Measurements from ENCODE around the gene UBE2U. TPM values are rescaled to one million over a fixed set of nuclear protein-coding genes. Genes with fewer than 3 reads are reported as not detected.

The UBE2U gene
- total RNA-seq, 1 experiment from 2014 or later, result not detected

DNA sequence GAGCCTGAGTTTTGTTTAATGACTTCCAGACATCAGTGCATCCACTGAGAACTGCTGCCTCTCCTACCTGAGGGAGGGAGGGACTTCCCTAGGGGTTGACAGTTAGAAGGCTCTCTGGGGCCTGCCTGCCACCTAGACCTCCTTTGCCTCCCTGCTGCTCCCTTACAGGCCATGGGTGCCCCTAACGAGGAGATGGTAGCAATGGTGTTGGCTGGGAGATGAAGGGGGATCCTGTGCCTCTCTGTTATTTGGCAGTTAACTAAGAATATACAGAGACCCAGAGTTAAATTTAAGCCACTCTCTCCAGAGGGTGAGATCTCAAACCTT lies 66.1 kb downstream of the UBE2U start (continued):
- TF ChIP-seq E2F4 (CRISPR knock-in tag; IDR thresholded peaks at IDR 0.05; ENCODE audit: borderline replicate concordance, low read depth) (no peak), ZNF396 (CRISPR knock-in tag; IDR thresholded peaks at IDR 0.05; ENCODE audit: borderline replicate concordance) (no peak), E2F5 (CRISPR knock-in tag; IDR thresholded peaks at IDR 0.05) (no peak), HMGA2 (CRISPR knock-in tag; IDR thresholded peaks at IDR 0.05) (no peak), ETV6 (CRISPR knock-in tag; IDR thresholded peaks at IDR 0.05) (no peak)
- TF ChIP-seq, protein P1, sequence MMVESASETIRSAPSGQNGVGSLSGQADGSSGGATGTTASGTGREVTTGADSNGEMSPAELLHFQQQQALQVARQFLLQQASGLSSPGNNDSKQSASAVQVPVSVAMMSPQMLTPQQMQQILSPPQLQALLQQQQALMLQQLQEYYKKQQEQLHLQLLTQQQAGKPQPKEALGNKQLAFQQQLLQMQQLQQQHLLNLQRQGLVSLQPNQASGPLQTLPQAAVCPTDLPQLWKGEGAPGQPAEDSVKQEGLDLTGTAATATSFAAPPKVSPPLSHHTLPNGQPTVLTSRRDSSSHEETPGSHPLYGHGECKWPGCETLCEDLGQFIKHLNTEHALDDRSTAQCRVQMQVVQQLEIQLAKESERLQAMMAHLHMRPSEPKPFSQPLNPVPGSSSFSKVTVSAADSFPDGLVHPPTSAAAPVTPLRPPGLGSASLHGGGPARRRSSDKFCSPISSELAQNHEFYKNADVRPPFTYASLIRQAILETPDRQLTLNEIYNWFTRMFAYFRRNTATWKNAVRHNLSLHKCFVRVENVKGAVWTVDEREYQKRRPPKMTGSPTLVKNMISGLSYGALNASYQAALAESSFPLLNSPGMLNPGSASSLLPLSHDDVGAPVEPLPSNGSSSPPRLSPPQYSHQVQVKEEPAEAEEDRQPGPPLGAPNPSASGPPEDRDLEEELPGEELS (CRISPR knock-in tag; IDR thresholded peaks at IDR 0.05), result no peak

- no peak overlapping the region for H3K4me3 Mint-ChIP-seq
- no peak for DNase-seq (ENCODE audit: low spot score)
- peaks cover 3% of the 10 kb centered on the region; the same call in 1 of the 2 replicates for H3K9me3 Mint-ChIP-seq
- ChIA-PET CTCF (no interaction called here), POLR2A (no interaction called here)
- H3K27ac Mint-ChIP-seq, result no peak overlapping the region
- TF ChIP-seq STAT6 (CRISPR knock-in tag; conservative IDR thresholded peaks at IDR 0.05; ENCODE audit: low read depth) (no peak), HMGXB4 (CRISPR knock-in tag; IDR thresholded peaks at IDR 0.05) (no peak), ZNF121 (CRISPR knock-in tag; IDR thresholded peaks at IDR 0.05) (no peak)
- H3K27me3 Mint-ChIP-seq (ENCODE audit: low read depth), result no peaks in the 10 kb centered on the region; the same call in 1 of the 2 replicates
- H3K36me3 Mint-ChIP-seq, result no peaks in the 10 kb centered on the region
- no peak for ATAC-seq
- peaks cover 13% of the 10 kb centered on the region for H3K4me1 Mint-ChIP-seq
These were observed 76.6 kb downstream of the UBE2U start for GRCh38 chr1:64280001-64280400.

DNA sequence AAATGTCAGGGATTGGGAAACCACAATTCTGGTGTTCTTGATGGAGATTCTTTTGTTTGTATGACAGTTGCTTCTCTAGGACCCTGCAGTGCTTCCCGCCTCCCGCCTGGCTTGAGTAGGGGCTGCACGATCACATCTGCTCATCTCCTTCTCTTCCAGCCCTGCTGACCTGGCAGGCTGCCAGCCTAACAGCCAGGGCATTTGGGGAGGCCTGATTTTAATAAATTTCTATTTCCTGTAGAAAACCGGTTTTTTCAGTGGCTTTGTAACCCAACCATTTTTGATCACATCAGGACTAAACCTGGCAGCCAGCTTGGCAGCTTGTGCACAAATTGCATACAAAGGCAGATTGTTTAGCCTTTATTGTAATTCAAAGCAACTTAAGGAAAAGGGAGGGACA lies 78.9 kb downstream of the UBE2U start:
- peaks cover 13% of the 10 kb centered on the region for H3K4me1 Mint-ChIP-seq
- no peaks in the 10 kb centered on the region for H3K9me3 Mint-ChIP-seq
- no peak overlapping the region for H3K4me3 Mint-ChIP-seq
- no peaks in the 10 kb centered on the region for H3K27me3 Mint-ChIP-seq (ENCODE audit: low read depth)
- DNase-seq (ENCODE audit: low spot score) (no peak), ATAC-seq (peak; percentile 39; the same call in 1 of the 2 replicates)
- ChIA-PET POLR2A (no interaction called here), CTCF (interaction anchor here (0.6 kb wide), 1 partner anchor 590 kb away, joined by 3 read pairs; no protein-coding TSS in a partner anchor)
- H3K36me3 Mint-ChIP-seq, result no peaks in the 10 kb centered on the region
- H3K27ac Mint-ChIP-seq, result no peak overlapping the region
- TF ChIP-seq ARID4B (CRISPR knock-in tag; IDR thresholded peaks at IDR 0.05; ENCODE audit: borderline replicate concordance) (no peak), JAZF1 (CRISPR knock-in tag; IDR thresholded peaks at IDR 0.05) (no peak), RELA (CRISPR knock-in tag; IDR thresholded peaks at IDR 0.05; ENCODE audit: borderline replicate concordance) (no peak), ZNF532 (CRISPR knock-in tag; IDR thresholded peaks at IDR 0.05; ENCODE audit: borderline replicate concordance) (no peak), NFYB (CRISPR knock-in tag; conservative IDR thresholded peaks at IDR 0.05; ENCODE audit: low read depth) (no peak)
